Peyer's patch (tissue), 4 donors: ENCODE results near the gene ABTB1.

Source experiments
- POLR2A ChIP-seq, 2 donors: fragments of 450-650 bp; IDR thresholded peaks; one replicate each; pipeline ENCODE4 v1.5.1; 2017; ENCODE audit warnings: antibody characterized with exemption in 2 of 2, mild to moderate bottlenecking in 2 of 2, moderate library complexity in 2 of 2
- TF ChIP-seq, protein P1 (sequence below), 6 experiments: fragments of 450-650 bp in 4 of 6; fragments of 200-600 bp in 2 of 6; sonication (generic) in 1 of 6; IDR thresholded peaks; one replicate each; pipeline ENCODE4 v1.5.1; 2017 to 2019; ENCODE audit warnings: antibody characterized with exemption in 6 of 6, mild to moderate bottlenecking in 3 of 6, moderate library complexity in 1 of 6

DNA sequence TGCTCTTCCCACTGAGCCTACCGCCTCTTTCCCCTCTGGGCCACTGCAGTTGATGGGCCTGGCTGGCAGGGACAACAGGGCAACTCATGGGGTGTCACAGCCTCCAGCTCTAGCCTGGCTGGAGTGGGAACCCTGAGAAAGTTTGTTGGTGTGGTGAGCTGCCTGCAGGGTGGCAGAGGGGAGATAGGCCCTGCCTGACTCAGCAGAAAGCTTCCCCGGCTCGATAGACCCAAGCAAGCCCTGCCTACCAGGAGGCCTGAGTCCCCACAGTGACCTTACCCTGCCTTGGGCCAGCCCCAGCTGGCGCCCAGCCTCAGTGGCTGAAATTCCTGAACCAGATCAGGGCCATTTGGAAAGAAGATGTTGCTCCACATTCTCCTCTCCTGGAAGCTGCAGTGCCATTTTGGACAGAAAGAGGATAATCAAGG lies 29.4 kb downstream of the ABTB1 start:
- TF ChIP-seq POLR2A (IDR thresholded peaks at IDR 0.05) = no peak
- TF ChIP-seq, protein P1, sequence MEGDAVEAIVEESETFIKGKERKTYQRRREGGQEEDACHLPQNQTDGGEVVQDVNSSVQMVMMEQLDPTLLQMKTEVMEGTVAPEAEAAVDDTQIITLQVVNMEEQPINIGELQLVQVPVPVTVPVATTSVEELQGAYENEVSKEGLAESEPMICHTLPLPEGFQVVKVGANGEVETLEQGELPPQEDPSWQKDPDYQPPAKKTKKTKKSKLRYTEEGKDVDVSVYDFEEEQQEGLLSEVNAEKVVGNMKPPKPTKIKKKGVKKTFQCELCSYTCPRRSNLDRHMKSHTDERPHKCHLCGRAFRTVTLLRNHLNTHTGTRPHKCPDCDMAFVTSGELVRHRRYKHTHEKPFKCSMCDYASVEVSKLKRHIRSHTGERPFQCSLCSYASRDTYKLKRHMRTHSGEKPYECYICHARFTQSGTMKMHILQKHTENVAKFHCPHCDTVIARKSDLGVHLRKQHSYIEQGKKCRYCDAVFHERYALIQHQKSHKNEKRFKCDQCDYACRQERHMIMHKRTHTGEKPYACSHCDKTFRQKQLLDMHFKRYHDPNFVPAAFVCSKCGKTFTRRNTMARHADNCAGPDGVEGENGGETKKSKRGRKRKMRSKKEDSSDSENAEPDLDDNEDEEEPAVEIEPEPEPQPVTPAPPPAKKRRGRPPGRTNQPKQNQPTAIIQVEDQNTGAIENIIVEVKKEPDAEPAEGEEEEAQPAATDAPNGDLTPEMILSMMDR (IDR thresholded peaks at IDR 0.05) = no peak
